Parathyroid adenoma (tissue), 2 donors: Measurements from ENCODE around the gene DDX10.

Source experiments
- H2AFZ ChIP-seq: fragments of 300-600 bp; sonication (generic); one replicate; pipeline ENCODE4 v1.7.0; 2017; ENCODE audit warnings: antibody characterized with exemption, mild to moderate bottlenecking
- H3K27ac ChIP-seq: fragments of 300-600 bp; sonication (generic); one replicate; pipeline ENCODE4 v1.7.0; 2017
- H3K27me3 ChIP-seq: fragments of 300-600 bp; sonication (generic); one replicate; pipeline ENCODE4 v1.7.0; 2017; ENCODE audit warnings: low read length; ENCODE audit not compliant: control insufficient read depth, insufficient read depth
- H3K36me3 ChIP-seq: fragments of 300-600 bp; sonication (generic); one replicate; pipeline ENCODE4 v1.7.0; 2017; ENCODE audit warnings: low read length; ENCODE audit not compliant: control insufficient read depth, insufficient read depth
- H3K4me1 ChIP-seq: fragments of 300-600 bp; sonication (generic); one replicate; pipeline ENCODE4 v1.7.0; 2017; ENCODE audit warnings: control low read depth
- H3K4me2 ChIP-seq: fragments of 300-600 bp; sonication (generic); one replicate; pipeline ENCODE4 v1.7.0; 2017; ENCODE audit warnings: low read length
- H3K4me3 ChIP-seq: fragments of 300-600 bp; sonication (generic); one replicate; pipeline ENCODE4 v1.7.0; 2017; ENCODE audit warnings: low read depth, low read length
- H3K79me2 ChIP-seq: fragments of 300-600 bp; sonication (generic); one replicate; pipeline ENCODE4 v1.7.0; 2017; ENCODE audit warnings: control low read depth
- H3K9ac ChIP-seq: fragments of 300-600 bp; sonication (generic); one replicate; pipeline ENCODE4 v1.7.0; 2017; ENCODE audit warnings: mild to moderate bottlenecking
- H3K9me3 ChIP-seq: fragments of 300-600 bp; sonication (generic); one replicate; pipeline ENCODE4 v1.7.0; 2017; ENCODE audit warnings: low read length; ENCODE audit not compliant: control insufficient read depth
- TF ChIP-seq, protein P1 (sequence below): fragments of 300-600 bp; sonication (generic); IDR thresholded peaks from one replicate; pipeline ENCODE4 v1.7.0; 2017; ENCODE audit warnings: antibody characterized with exemption, mild to moderate bottlenecking
- donor health status: primary hyperparathyroidism.

DDX10 gene

DNA sequence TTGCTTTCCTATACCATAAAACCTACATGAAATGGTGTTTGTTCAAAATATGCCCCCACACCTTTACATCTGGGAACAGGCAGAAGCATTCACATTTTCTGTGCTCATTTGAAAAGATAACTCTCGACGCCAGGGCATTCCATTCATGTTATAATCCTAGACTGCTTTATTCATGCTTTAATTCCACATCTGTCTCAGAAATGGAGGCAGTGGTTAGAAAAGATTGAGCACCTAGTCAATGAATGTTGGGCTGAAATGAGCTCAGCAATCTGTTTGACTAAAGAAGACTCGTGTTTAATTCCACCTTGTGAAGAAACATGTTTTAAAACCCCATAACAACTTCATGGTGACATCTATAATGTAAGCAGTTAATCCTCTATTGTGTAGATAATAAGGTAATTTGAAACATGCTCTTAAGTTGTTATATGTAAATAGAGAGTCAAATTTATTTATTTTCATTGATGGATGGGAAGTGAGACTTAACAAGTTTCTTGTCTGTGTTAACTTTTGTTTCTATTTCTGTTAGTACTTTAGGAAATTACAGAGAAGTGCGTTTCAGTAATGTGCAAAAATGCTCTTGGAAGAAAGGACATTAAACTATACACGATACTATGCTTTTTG, 217.5 kb downstream of the DDX10 start:
- Histone ChIP-seq H3K9me3 (no peaks in the 10 kb centered on the region), H3K4me1 (no peaks in the 10 kb centered on the region), H3K4me2 (no peak overlapping the region), H3K4me3 (no peak overlapping the region), H3K9ac (no peak overlapping the region), H2AFZ (no peak overlapping the region), H3K27ac (no peak overlapping the region), H3K36me3 (no peaks in the 10 kb centered on the region), H3K27me3 (no peaks in the 10 kb centered on the region), H3K79me2 (no peaks in the 10 kb centered on the region)
- TF ChIP-seq, protein P1, sequence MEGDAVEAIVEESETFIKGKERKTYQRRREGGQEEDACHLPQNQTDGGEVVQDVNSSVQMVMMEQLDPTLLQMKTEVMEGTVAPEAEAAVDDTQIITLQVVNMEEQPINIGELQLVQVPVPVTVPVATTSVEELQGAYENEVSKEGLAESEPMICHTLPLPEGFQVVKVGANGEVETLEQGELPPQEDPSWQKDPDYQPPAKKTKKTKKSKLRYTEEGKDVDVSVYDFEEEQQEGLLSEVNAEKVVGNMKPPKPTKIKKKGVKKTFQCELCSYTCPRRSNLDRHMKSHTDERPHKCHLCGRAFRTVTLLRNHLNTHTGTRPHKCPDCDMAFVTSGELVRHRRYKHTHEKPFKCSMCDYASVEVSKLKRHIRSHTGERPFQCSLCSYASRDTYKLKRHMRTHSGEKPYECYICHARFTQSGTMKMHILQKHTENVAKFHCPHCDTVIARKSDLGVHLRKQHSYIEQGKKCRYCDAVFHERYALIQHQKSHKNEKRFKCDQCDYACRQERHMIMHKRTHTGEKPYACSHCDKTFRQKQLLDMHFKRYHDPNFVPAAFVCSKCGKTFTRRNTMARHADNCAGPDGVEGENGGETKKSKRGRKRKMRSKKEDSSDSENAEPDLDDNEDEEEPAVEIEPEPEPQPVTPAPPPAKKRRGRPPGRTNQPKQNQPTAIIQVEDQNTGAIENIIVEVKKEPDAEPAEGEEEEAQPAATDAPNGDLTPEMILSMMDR, result no peak

DNA sequence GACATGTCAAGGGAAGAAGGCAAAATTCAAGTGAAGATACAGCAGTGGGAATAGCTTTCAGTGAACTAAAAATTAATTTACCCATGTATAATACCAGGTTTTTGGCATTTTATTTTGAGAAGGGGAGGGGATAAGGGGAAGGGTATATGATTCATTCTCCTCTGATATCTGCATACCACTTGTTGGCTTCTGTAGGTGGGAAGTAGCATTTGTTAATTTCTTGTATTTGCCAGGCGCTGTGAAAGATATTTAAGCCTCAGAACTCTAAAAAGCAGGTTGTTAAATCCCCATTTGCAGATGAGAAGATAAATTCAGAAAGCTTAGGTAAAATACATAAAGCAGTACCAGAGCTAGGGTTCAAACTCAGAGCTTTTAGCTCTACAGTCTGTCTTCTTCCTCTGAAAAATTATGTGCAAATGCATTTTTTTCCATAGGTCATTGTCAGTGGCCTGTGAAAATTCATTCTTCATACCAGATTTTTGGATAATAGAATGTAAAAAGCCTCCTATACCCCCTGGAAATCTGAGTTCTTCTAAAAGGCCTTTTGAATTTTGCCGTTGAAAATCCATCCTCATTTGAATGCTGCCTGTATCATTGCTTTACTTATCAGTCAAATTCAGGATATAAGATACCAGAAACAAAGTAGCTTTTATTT, 221.3 kb downstream of the DDX10 start:
- Histone ChIP-seq H2AFZ (no peak overlapping the region), H3K27me3 (no peaks in the 10 kb centered on the region), H3K36me3 (no peaks in the 10 kb centered on the region), H3K4me3 (no peak overlapping the region), H3K79me2 (no peaks in the 10 kb centered on the region), H3K4me2 (no peak overlapping the region), H3K27ac (no peak overlapping the region), H3K9me3 (no peaks in the 10 kb centered on the region), H3K9ac (no peak overlapping the region), H3K4me1 (peaks cover 2% of the 10 kb centered on the region)
- TF ChIP-seq, protein P1, result no peak

DNA sequence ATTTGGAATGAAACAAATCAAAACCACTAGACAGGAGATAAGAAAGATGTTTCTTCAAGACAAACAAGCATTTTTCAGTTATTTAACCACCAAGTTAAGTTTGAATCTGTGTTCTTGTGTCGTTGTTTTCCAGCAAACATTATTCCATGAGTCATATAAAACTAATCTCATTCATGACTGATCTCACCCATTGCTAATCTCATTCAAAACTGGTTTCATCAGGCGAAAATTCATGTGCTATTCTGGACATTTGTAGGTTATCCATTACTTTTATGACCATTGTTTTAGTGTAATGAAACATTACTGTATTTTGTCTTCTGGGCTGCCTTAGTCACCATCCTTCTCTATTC, 221.8 kb downstream of the DDX10 start:
- H3K36me3 ChIP-seq, result no peaks in the 10 kb centered on the region
- peaks cover 2% of the 10 kb centered on the region for H3K4me1 ChIP-seq
- no peak overlapping the region for H2AFZ ChIP-seq
- H3K27me3 ChIP-seq, result no peaks in the 10 kb centered on the region
- H3K79me2 ChIP-seq, result no peaks in the 10 kb centered on the region
- no peak overlapping the region for H3K27ac ChIP-seq
- no peak overlapping the region for H3K4me2 ChIP-seq
- H3K9ac ChIP-seq, result no peak overlapping the region
- TF ChIP-seq, protein P1, result no peak
- no peak overlapping the region for H3K4me3 ChIP-seq
- H3K9me3 ChIP-seq, result no peaks in the 10 kb centered on the region

DNA sequence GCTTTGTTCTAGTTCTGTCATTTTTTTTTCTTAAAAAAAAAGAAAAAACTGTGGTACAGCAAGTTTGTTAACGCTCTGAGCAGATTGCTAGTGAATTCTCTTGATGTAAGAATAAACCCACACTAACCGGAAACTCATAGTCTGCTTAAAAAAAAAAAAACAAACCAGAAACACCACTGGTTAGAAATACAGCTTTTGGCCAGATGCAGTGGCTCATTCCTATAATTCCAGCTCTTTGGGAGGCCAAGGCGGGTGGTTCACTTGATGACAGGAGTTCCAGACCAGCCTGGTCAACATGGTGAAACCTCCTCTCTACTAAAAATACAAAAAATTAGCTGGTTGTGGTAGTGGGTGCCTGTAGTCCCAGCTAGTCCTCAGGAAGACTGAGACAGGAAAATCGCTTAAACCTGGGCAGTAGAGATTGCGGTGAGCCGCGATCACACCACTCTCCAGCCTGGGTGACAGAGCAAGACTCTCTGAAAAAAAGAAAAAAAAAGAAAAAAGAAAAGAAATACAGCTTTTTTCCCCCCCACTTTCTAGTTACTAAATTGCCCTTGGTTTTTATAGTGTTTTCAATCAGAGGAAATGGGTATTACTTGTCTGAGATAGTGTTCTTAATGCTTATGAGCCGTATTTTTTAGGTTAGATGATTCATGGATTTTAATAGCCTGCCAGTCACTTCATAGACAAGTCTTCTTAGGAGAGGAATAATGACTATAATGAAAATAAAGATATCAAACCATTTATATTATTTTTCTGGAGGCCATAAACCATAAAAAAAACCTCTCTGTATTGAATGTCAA, 222.8 kb downstream of the DDX10 start:
- H3K9me3 ChIP-seq, result no peaks in the 10 kb centered on the region
- H3K79me2 ChIP-seq, result no peaks in the 10 kb centered on the region
- H3K4me1 ChIP-seq, result peaks cover 2% of the 10 kb centered on the region
- H3K4me2 ChIP-seq, result no peak overlapping the region
- no peak overlapping the region for H3K27ac ChIP-seq
- H3K27me3 ChIP-seq, result no peaks in the 10 kb centered on the region
- no peak overlapping the region for H2AFZ ChIP-seq
- no peak overlapping the region for H3K4me3 ChIP-seq
- H3K9ac ChIP-seq, result no peak overlapping the region
- H3K36me3 ChIP-seq, result no peaks in the 10 kb centered on the region
- TF ChIP-seq, protein P1, result no peak
